A549 (cell line): ENCODE results near the gene TMEM223.

Source experiments
- BHLHE40 ChIP-seq: IDR thresholded peaks from 2 replicates; pipeline ENCODE4 v1.6.1; 2012; ENCODE audit warnings: low read depth, low read length, inconsistent platforms
- CEBPB ChIP-seq, 2 experiments: fragments of >200 bp in 1 of 2; sonication (Bioruptor Twin) in 1 of 2; formaldehyde crosslinking in 1 of 2; IDR thresholded peaks; 2 replicates each; pipeline ENCODE4 v1.6.1; 2012 to 2016
- EP300 ChIP-seq, 2 experiments: fragments of >200 bp; sonication (Bioruptor Twin); formaldehyde crosslinking; IDR thresholded peaks; 2 replicates in 1 of 2; 3 replicates in 1 of 2; pipeline ENCODE4 v1.6.1; 2016 to 2017
- JUN ChIP-seq, 2 experiments: fragments of >200 bp; sonication (Bioruptor Twin); formaldehyde crosslinking; IDR thresholded peaks; 2 replicates in 1 of 2; 3 replicates in 1 of 2; pipeline ENCODE4 v1.6.1; 2016 to 2017
- KDM5A ChIP-seq: fragments of 200-600 bp; sonication (generic); IDR thresholded peaks from 2 replicates; pipeline ENCODE4 v1.6.1; 2016; ENCODE audit warnings: antibody characterized with exemption, mild to moderate bottlenecking
- MAFK ChIP-seq: fragments of 450-650 bp; IDR thresholded peaks from 2 replicates; pipeline ENCODE4 v1.6.1; 2014; ENCODE audit not compliant: partially characterized antibody
- RAD21 ChIP-seq, 2 experiments: fragments of >200 bp in 1 of 2; sonication (Bioruptor Twin) in 1 of 2; formaldehyde crosslinking in 1 of 2; IDR thresholded peaks in 1 of 2; conservative IDR thresholded peaks in 1 of 2; 2 replicates in 1 of 2; 3 replicates in 1 of 2; pipeline ENCODE4 v1.6.1; 2012 to 2018; ENCODE audit warnings: inconsistent platforms in 1 of 2
- RCOR1 ChIP-seq: fragments of 150-350 bp; IDR thresholded peaks from 2 replicates; pipeline ENCODE4 v1.6.1; 2014; ENCODE audit warnings: antibody characterized with exemption, low read length, low read depth
- TF ChIP-seq, protein P1 (sequence below): fragments of >200 bp; sonication (Bioruptor Twin); formaldehyde crosslinking; IDR thresholded peaks from 3 replicates; pipeline ENCODE4 v1.5.1; 2016
- TF ChIP-seq, protein P2 (sequence below): IDR thresholded peaks from 2 replicates; pipeline ENCODE4 v1.6.1; 2012

GRCh38 chr11:62789576-62789975 lies 2.2 kb downstream of the TMEM223 start:
- TF ChIP-seq CEBPB (IDR thresholded peaks at IDR 0.05) (no peak), KDM5A (no peak), BHLHE40 (no peak), RCOR1 (no peak), MAFK (no peak), JUN (IDR thresholded peaks at IDR 0.05) (no peak), RAD21 (conservative IDR thresholded peaks at IDR 0.05 in 1 of 2, IDR thresholded peaks at IDR 0.05 in 1 of 2) (no peak), EP300 (IDR thresholded peaks at IDR 0.05) (no peak)
- TF ChIP-seq, protein P1, sequence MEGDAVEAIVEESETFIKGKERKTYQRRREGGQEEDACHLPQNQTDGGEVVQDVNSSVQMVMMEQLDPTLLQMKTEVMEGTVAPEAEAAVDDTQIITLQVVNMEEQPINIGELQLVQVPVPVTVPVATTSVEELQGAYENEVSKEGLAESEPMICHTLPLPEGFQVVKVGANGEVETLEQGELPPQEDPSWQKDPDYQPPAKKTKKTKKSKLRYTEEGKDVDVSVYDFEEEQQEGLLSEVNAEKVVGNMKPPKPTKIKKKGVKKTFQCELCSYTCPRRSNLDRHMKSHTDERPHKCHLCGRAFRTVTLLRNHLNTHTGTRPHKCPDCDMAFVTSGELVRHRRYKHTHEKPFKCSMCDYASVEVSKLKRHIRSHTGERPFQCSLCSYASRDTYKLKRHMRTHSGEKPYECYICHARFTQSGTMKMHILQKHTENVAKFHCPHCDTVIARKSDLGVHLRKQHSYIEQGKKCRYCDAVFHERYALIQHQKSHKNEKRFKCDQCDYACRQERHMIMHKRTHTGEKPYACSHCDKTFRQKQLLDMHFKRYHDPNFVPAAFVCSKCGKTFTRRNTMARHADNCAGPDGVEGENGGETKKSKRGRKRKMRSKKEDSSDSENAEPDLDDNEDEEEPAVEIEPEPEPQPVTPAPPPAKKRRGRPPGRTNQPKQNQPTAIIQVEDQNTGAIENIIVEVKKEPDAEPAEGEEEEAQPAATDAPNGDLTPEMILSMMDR, result no peak
- TF ChIP-seq, protein P2, sequence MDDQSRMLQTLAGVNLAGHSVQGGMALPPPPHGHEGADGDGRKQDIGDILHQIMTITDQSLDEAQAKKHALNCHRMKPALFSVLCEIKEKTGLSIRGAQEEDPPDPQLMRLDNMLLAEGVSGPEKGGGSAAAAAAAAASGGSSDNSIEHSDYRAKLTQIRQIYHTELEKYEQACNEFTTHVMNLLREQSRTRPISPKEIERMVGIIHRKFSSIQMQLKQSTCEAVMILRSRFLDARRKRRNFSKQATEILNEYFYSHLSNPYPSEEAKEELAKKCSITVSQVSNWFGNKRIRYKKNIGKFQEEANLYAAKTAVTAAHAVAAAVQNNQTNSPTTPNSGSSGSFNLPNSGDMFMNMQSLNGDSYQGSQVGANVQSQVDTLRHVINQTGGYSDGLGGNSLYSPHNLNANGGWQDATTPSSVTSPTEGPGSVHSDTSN, result no peak
